MM.1S (cell line): ENCODE results near the gene LRIT3.

Experiments used
- CTCF ChIP-seq: fragments of 300-600 bp; sonication (generic); IDR thresholded peaks from 2 replicates; pipeline ENCODE4 v1.5.1; 2016; ENCODE audit warnings: antibody characterized with exemption, low read length, mixed read lengths
- EZH2 ChIP-seq: fragments of 300-600 bp; sonication (generic); optimal IDR thresholded peaks from 2 replicates; pipeline ENCODE3; 2017; ENCODE audit warnings: low read depth, mild to moderate bottlenecking, antibody characterized with exemption, low read length, mixed read lengths
- EZH2phosphoT487 ChIP-seq: fragments of 300-600 bp; sonication (generic); IDR thresholded peaks from 2 replicates; pipeline ENCODE4 v1.6.1; 2018; ENCODE audit warnings: antibody characterized with exemption, low read length

GRCh38 chr4:109816082-109816442 is 31.8 kb upstream of the LRIT3 start:
- no peak for TF ChIP-seq CTCF
- TF ChIP-seq EZH2, result no peak
- TF ChIP-seq EZH2phosphoT487, result no peak
